ENCODE measurements around the gene DUS1L.
A peak's percentile ranks its signal among the peaks of the same experiment; 100 is the strongest.

GRCh38 chr17:82105882-82106687 is 40.5 kb upstream of the DUS1L start:
- TF ChIP-seq EZH2 (IDR thresholded peaks at IDR 0.05; ENCODE audit: borderline replicate concordance, low read depth, low read length, severe bottlenecking) (no peak), CTCF (IDR thresholded peaks at IDR 0.05; ENCODE audit: borderline replicate concordance, extremely low read depth, low read length, poor library complexity, severe bottlenecking) (peak; percentile 55)

All from DND-41 (cell line).